Keratinocyte (primary cell): ENCODE data around the gene PRR5.

Source experiments
- CTCF ChIP-seq, 3 experiments: IDR thresholded peaks in 1 of 3; conservative IDR thresholded peaks in 1 of 3; optimal IDR thresholded peaks in 1 of 3; 2 replicates in 2 of 3; 3 replicates in 1 of 3; pipeline versions ENCODE3 to v1.5.1; 2011; ENCODE audit warnings: low read length in 3 of 3, mild to moderate bottlenecking in 3 of 3, moderate library complexity in 2 of 3, control low read depth in 1 of 3, inconsistent platforms in 1 of 3; ENCODE audit not compliant: insufficient read depth in 2 of 3; ENCODE audit errors: extremely low read depth in 1 of 3
- EZH2 ChIP-seq: IDR thresholded peaks from one replicate; pipeline ENCODE4 v1.6.1; 2012; ENCODE audit warnings: inconsistent platforms, mild to moderate bottlenecking, low read length, moderate library complexity

- no peak for TF ChIP-seq CTCF (optimal IDR thresholded peaks at IDR 0.05 in 1 of 3, IDR thresholded peaks at IDR 0.05 in 1 of 3, conservative IDR thresholded peaks at IDR 0.05 in 1 of 3; ENCODE audit: extremely low read depth in 1 of 3, insufficient read depth in 2 of 3, low read length in 3 of 3)
- no peak for TF ChIP-seq EZH2
Measured at GRCh38 chr22:44755417-44755816, 53.4 kb downstream of the PRR5 start.
